Measurements from ENCODE around the gene WDR33.

The WDR33 gene

GRCh38 chr2:127673291-127674069 lies 137.5 kb downstream of the WDR33 start:
- Histone ChIP-seq H3K27me3 (ENCODE audit: insufficient read depth, low read length) (peaks cover 59% of the 10 kb centered on the region), H3K36me3 (ENCODE audit: insufficient read depth, low read depth, low read length) (no peaks in the 10 kb centered on the region), H3K4me1 (ENCODE audit: insufficient read depth, low read length) (0 out of 2 replicates have a peak, but pooled peaks cover 4% of the 10 kb centered on the region), H3K4me3 (ENCODE audit: low read length) (no peak overlapping the region), H3K9ac (ENCODE audit: low read depth, low read length) (no peak overlapping the region), H3K27ac (ENCODE audit: low read length) (no peak overlapping the region), H3K9me3 (ENCODE audit: insufficient read depth, low read depth, low read length) (no peaks in the 10 kb centered on the region)

- Histone ChIP-seq H3K27ac (ENCODE audit: low read length) (no peak overlapping the region), H3K9ac (ENCODE audit: low read depth, low read length) (no peak overlapping the region), H3K9me3 (ENCODE audit: insufficient read depth, low read depth, low read length) (no peaks in the 10 kb centered on the region), H3K27me3 (ENCODE audit: insufficient read depth, low read length) (peaks cover 50% of the 10 kb centered on the region), H3K36me3 (ENCODE audit: insufficient read depth, low read depth, low read length) (no peaks in the 10 kb centered on the region), H3K4me1 (ENCODE audit: insufficient read depth, low read length) (0 out of 2 replicates have a peak, but pooled peaks cover 4% of the 10 kb centered on the region), H3K4me3 (ENCODE audit: low read length) (no peak overlapping the region)
Observed at GRCh38 chr2:127672341-127673224, 138.4 kb downstream of the WDR33 start.

- Histone ChIP-seq H3K27ac (ENCODE audit: low read length) (no peak overlapping the region), H3K27me3 (ENCODE audit: insufficient read depth, low read length) (peaks cover 44% of the 10 kb centered on the region), H3K9me3 (ENCODE audit: insufficient read depth, low read depth, low read length) (no peaks in the 10 kb centered on the region), H3K36me3 (ENCODE audit: insufficient read depth, low read depth, low read length) (no peaks in the 10 kb centered on the region), H3K9ac (ENCODE audit: low read depth, low read length) (no peak overlapping the region), H3K4me1 (ENCODE audit: insufficient read depth, low read length) (0 out of 2 replicates have a peak, but pooled peaks cover 4% of the 10 kb centered on the region), H3K4me3 (ENCODE audit: low read length) (no peak overlapping the region)
Observed at GRCh38 chr2:127671557-127672302, 139.2 kb downstream of the WDR33 start.

- no peak overlapping the region for H3K9ac ChIP-seq (ENCODE audit: low read depth, low read length)
- no peak overlapping the region for H3K4me3 ChIP-seq (ENCODE audit: low read length)
- peaks cover 44% of the 10 kb centered on the region for H3K27me3 ChIP-seq (ENCODE audit: insufficient read depth, low read length)
- H3K36me3 ChIP-seq (ENCODE audit: insufficient read depth, low read depth, low read length): no peaks in the 10 kb centered on the region
- peaks cover 2% of the 10 kb centered on the region; the same call in 1 of the 2 replicates for H3K4me1 ChIP-seq (ENCODE audit: insufficient read depth, low read length)
- no peaks in the 10 kb centered on the region for H3K9me3 ChIP-seq (ENCODE audit: insufficient read depth, low read depth, low read length)
- no peak overlapping the region for H3K27ac ChIP-seq (ENCODE audit: low read length)
Observed at GRCh38 chr2:127670957-127671290, 140.0 kb downstream of the WDR33 start.

GRCh38 chr2:127670055-127670956 lies 140.7 kb downstream of the WDR33 start:
- Histone ChIP-seq H3K9me3 (ENCODE audit: insufficient read depth, low read depth, low read length) (no peaks in the 10 kb centered on the region), H3K27me3 (ENCODE audit: insufficient read depth, low read length) (peaks cover 44% of the 10 kb centered on the region), H3K4me3 (ENCODE audit: low read length) (no peak overlapping the region), H3K27ac (ENCODE audit: low read length) (no peak overlapping the region), H3K9ac (ENCODE audit: low read depth, low read length) (no peak overlapping the region), H3K4me1 (ENCODE audit: insufficient read depth, low read length) (no peaks in the 10 kb centered on the region; the same call in 1 of the 2 replicates), H3K36me3 (ENCODE audit: insufficient read depth, low read depth, low read length) (no peaks in the 10 kb centered on the region)

GRCh38 chr2:127669056-127669455 lies 141.9 kb downstream of the WDR33 start:
- no peak overlapping the region for H3K4me3 ChIP-seq (ENCODE audit: low read length)
- no peaks in the 10 kb centered on the region for H3K36me3 ChIP-seq (ENCODE audit: insufficient read depth, low read depth, low read length)
- no peak overlapping the region for H3K9ac ChIP-seq (ENCODE audit: low read depth, low read length)
- H3K27ac ChIP-seq (ENCODE audit: low read length): no peak overlapping the region
- peaks cover 47% of the 10 kb centered on the region for H3K27me3 ChIP-seq (ENCODE audit: insufficient read depth, low read length)
- H3K4me1 ChIP-seq (ENCODE audit: insufficient read depth, low read length): peaks cover 3% of the 10 kb centered on the region
- no peaks in the 10 kb centered on the region for H3K9me3 ChIP-seq (ENCODE audit: insufficient read depth, low read depth, low read length)

GRCh38 chr2:127665267-127665893 lies 145.6 kb downstream of the WDR33 start:
- no peaks in the 10 kb centered on the region for H3K9me3 ChIP-seq (ENCODE audit: insufficient read depth, low read depth, low read length)
- peaks cover 43% of the 10 kb centered on the region for H3K27me3 ChIP-seq (ENCODE audit: insufficient read depth, low read length)
- H3K36me3 ChIP-seq (ENCODE audit: insufficient read depth, low read depth, low read length): no peaks in the 10 kb centered on the region
- H3K27ac ChIP-seq (ENCODE audit: low read length): no peak overlapping the region
- peaks cover 3% of the 10 kb centered on the region for H3K4me1 ChIP-seq (ENCODE audit: insufficient read depth, low read length)
- no peak overlapping the region for H3K9ac ChIP-seq (ENCODE audit: low read depth, low read length)
- H3K4me3 ChIP-seq (ENCODE audit: low read length): no peak overlapping the region

- H3K9me3 ChIP-seq (ENCODE audit: insufficient read depth, low read depth, low read length): no peaks in the 10 kb centered on the region
- H3K27me3 ChIP-seq (ENCODE audit: insufficient read depth, low read length): peaks cover 43% of the 10 kb centered on the region
- H3K27ac ChIP-seq (ENCODE audit: low read length): no peak overlapping the region
- no peak overlapping the region for H3K9ac ChIP-seq (ENCODE audit: low read depth, low read length)
- H3K4me1 ChIP-seq (ENCODE audit: insufficient read depth, low read length): peaks cover 3% of the 10 kb centered on the region
- H3K4me3 ChIP-seq (ENCODE audit: low read length): peak overlapping the region; percentile 62; the same call in 1 of the 2 replicates
- no peaks in the 10 kb centered on the region for H3K36me3 ChIP-seq (ENCODE audit: insufficient read depth, low read depth, low read length)
Observed at GRCh38 chr2:127664895-127665225, 146.1 kb downstream of the WDR33 start.

GRCh38 chr2:127664065-127664894 lies 146.7 kb downstream of the WDR33 start:
- no peak overlapping the region for H3K9ac ChIP-seq (ENCODE audit: low read depth, low read length)
- H3K4me3 ChIP-seq (ENCODE audit: low read length): peak overlapping the region; percentile 62; the same call in 1 of the 2 replicates
- peaks cover 3% of the 10 kb centered on the region for H3K4me1 ChIP-seq (ENCODE audit: insufficient read depth, low read length)
- H3K36me3 ChIP-seq (ENCODE audit: insufficient read depth, low read depth, low read length): no peaks in the 10 kb centered on the region
- peaks cover 43% of the 10 kb centered on the region for H3K27me3 ChIP-seq (ENCODE audit: insufficient read depth, low read length)
- H3K27ac ChIP-seq (ENCODE audit: low read length): no peak overlapping the region
- H3K9me3 ChIP-seq (ENCODE audit: insufficient read depth, low read depth, low read length): no peaks in the 10 kb centered on the region

GRCh38 chr2:127663566-127664064 lies 147.4 kb downstream of the WDR33 start:
- Histone ChIP-seq H3K4me3 (ENCODE audit: low read length) (peak overlapping the region; percentile 15; the same call in 1 of the 2 replicates), H3K27me3 (ENCODE audit: insufficient read depth, low read length) (peaks cover 43% of the 10 kb centered on the region), H3K27ac (ENCODE audit: low read length) (no peak overlapping the region), H3K9me3 (ENCODE audit: insufficient read depth, low read depth, low read length) (no peaks in the 10 kb centered on the region), H3K4me1 (ENCODE audit: insufficient read depth, low read length) (peaks cover 3% of the 10 kb centered on the region), H3K36me3 (ENCODE audit: insufficient read depth, low read depth, low read length) (no peaks in the 10 kb centered on the region), H3K9ac (ENCODE audit: low read depth, low read length) (no peak overlapping the region)

Measured in iPS-20b (cell line).